GM23338 (cell line): Measurements from ENCODE around the gene DLX2. TPM values are rescaled to one million over a fixed set of nuclear protein-coding genes. Genes with fewer than 3 reads are reported as not detected.

Source experiments
- ATAC-seq: fragments of 200-7000 bp; cut with Tn5 transposase; 3 replicates; pipeline ENCODE4 v1.9.1; 2020
- DNase-seq: peaks from one replicate; pipeline ENCODE4 v3.0.0-alpha.2; 2015; ENCODE audit warnings: low spot score
- H2AFZ ChIP-seq: fragments of 200-600 bp; sonication (generic); 2 replicates; pipeline ENCODE4 v1.8.0; 2016; ENCODE audit warnings: antibody characterized with exemption, mild to moderate bottlenecking, moderate library complexity
- H3F3A ChIP-seq: fragments of 200-600 bp; sonication (generic); replicated peaks from 2 replicates; pipeline ENCODE4 v1.8.0; 2017; ENCODE audit warnings: antibody characterized with exemption, mixed run types, low read depth
- H3K27ac ChIP-seq: fragments of 200-600 bp; sonication (generic); 2 replicates; pipeline ENCODE4 v1.6.1; 2016; ENCODE audit warnings: low read depth
- H3K27me3 ChIP-seq: fragments of 200-600 bp; sonication (generic); 2 replicates; pipeline ENCODE4 v1.8.0; 2016; ENCODE audit warnings: mild to moderate bottlenecking, mixed run types, moderate library complexity; ENCODE audit not compliant: insufficient read depth
- H3K36me3 ChIP-seq: fragments of 200-600 bp; sonication (generic); 2 replicates; pipeline ENCODE4 v1.8.0; 2016; ENCODE audit warnings: mild to moderate bottlenecking; ENCODE audit not compliant: insufficient read depth
- H3K4me1 ChIP-seq: fragments of 200-600 bp; sonication (generic); 2 replicates; pipeline ENCODE4 v1.8.0; 2016; ENCODE audit warnings: mild to moderate bottlenecking, moderate library complexity; ENCODE audit not compliant: insufficient read depth
- H3K4me2 ChIP-seq: fragments of 200-600 bp; sonication (generic); 2 replicates; pipeline ENCODE4 v1.7.1; 2017; ENCODE audit warnings: mixed run types
- H3K4me3 ChIP-seq: fragments of 200-600 bp; sonication (generic); 2 replicates; pipeline ENCODE4 v1.6.1; 2016; ENCODE audit warnings: mixed run types
- H3K79me2 ChIP-seq: fragments of 200-600 bp; sonication (generic); replicated peaks from 2 replicates; pipeline ENCODE4 v1.8.0; 2017; ENCODE audit warnings: mild to moderate bottlenecking; ENCODE audit not compliant: insufficient read depth
- H3K9me2 ChIP-seq: fragments of 200-600 bp; sonication (generic); 2 replicates; pipeline ENCODE4 v1.8.0; 2017; ENCODE audit not compliant: insufficient read depth
- H4K20me1 ChIP-seq: fragments of 200-600 bp; sonication (generic); replicated peaks from 2 replicates; pipeline ENCODE4 v1.8.0; 2017; ENCODE audit warnings: mild to moderate bottlenecking; ENCODE audit not compliant: insufficient read depth
- H3K27ac Mint-ChIP-seq: 2 replicates; pipeline ENCODE4 v1.8.0; 2020; ENCODE audit warnings: inconsistent platforms, mild to moderate bottlenecking, moderate library complexity, mixed read lengths
- H3K27me3 Mint-ChIP-seq: 3 replicates; pipeline ENCODE4 v1.8.0; 2022; ENCODE audit warnings: low read depth, mild to moderate bottlenecking, moderate library complexity, mixed read lengths, inconsistent platforms; ENCODE audit not compliant: insufficient read depth, poor library complexity
- H3K36me3 Mint-ChIP-seq: 3 replicates; pipeline ENCODE4 v1.8.0; 2021; ENCODE audit warnings: low read depth, mild to moderate bottlenecking, inconsistent platforms, moderate library complexity, mixed read lengths
- H3K4me1 Mint-ChIP-seq: 3 replicates; pipeline ENCODE4 v1.8.0; 2020; ENCODE audit warnings: mild to moderate bottlenecking, inconsistent platforms, mixed read lengths
- H3K4me3 Mint-ChIP-seq: 3 replicates; pipeline ENCODE4 v1.8.0; 2021; ENCODE audit warnings: moderate library complexity, mild to moderate bottlenecking, inconsistent platforms, mixed read lengths
- H3K9me3 Mint-ChIP-seq: 3 replicates; pipeline ENCODE4 v1.8.0; 2020; ENCODE audit warnings: moderate library complexity, mild to moderate bottlenecking, inconsistent platforms, mixed read lengths
- EZH2 ChIP-seq: fragments of 200-600 bp; sonication (generic); IDR thresholded peaks from one replicate; pipeline ENCODE4 v1.8.0; 2017; ENCODE audit warnings: antibody characterized with exemption, mild to moderate bottlenecking, low read depth; ENCODE audit not compliant: unreplicated experiment
- JUNB ChIP-seq: IDR thresholded peaks from one replicate; pipeline ENCODE4 v1.6.1; 2016; ENCODE audit warnings: antibody characterized with exemption; ENCODE audit not compliant: unreplicated experiment
- NANOG ChIP-seq: IDR thresholded peaks from 2 replicates; pipeline ENCODE4 v1.6.1; 2016; ENCODE audit warnings: antibody characterized with exemption, borderline replicate concordance
- POLR2AphosphoS5 ChIP-seq: IDR thresholded peaks from 2 replicates; pipeline ENCODE4 v1.6.1; 2016; ENCODE audit warnings: antibody characterized with exemption, low read depth
- ZNF114 ChIP-seq: fragments of 250-450 bp; sonication (Bioruptor Pico); IDR thresholded peaks from 2 replicates; pipeline ENCODE4 v1.5.0; 2020; ENCODE audit warnings: mild to moderate bottlenecking, moderate library complexity
- ZNF331 ChIP-seq: fragments of 250-450 bp; sonication (Bioruptor Pico); IDR thresholded peaks from 2 replicates; pipeline ENCODE4 v1.5.0; 2020; ENCODE audit warnings: low read depth, mild to moderate bottlenecking, moderate library complexity
- polyA plus RNA-seq: library from polyadenylated mRNA; unstranded; fragments of >200 nt; fragmentation: Nextera tagmentation; extraction: Ambion mirVana; gene quantifications from 2 replicates; pipeline ENCODE4 v1.2.1, GENCODE V29; 2016
- total RNA-seq: library from RNA; depleted of rRNA; stranded (reverse); fragments of >200 nt; shearing (Covaris generic); gene quantifications from 2 replicates; pipeline ENCODE4 v1.2.3, GENCODE V29; 2014
- TF ChIP-seq, protein P1 (sequence below): fragments of 250-450 bp; sonication (Bioruptor Pico); IDR thresholded peaks from 2 replicates; pipeline ENCODE4 v1.5.0; 2020; ENCODE audit warnings: mild to moderate bottlenecking, moderate library complexity
- TF ChIP-seq, protein P2 (sequence below), 2 experiments: fragments of 200-600 bp in 1 of 2; sonication (generic) in 1 of 2; conservative IDR thresholded peaks; 2 replicates each; pipeline versions ENCODE4 v1.5.1 to v1.6.1; 2016 to 2017; ENCODE audit warnings: antibody characterized with exemption in 2 of 2, low read depth in 2 of 2, mild to moderate bottlenecking in 2 of 2, moderate library complexity in 1 of 2
- TF ChIP-seq, protein P3 (sequence below): IDR thresholded peaks from 2 replicates; pipeline ENCODE4 v1.6.1; 2016; ENCODE audit warnings: antibody characterized with exemption
- TF ChIP-seq, protein P4 (sequence below): IDR thresholded peaks from one replicate; pipeline ENCODE4 v1.6.1; 2018; ENCODE audit warnings: antibody characterized with exemption; ENCODE audit not compliant: unreplicated experiment

DLX2 gene
- total and polyA plus RNA-seq, 2 experiments from 2014 or later = 0.08 to 0.24 TPM

DNA sequence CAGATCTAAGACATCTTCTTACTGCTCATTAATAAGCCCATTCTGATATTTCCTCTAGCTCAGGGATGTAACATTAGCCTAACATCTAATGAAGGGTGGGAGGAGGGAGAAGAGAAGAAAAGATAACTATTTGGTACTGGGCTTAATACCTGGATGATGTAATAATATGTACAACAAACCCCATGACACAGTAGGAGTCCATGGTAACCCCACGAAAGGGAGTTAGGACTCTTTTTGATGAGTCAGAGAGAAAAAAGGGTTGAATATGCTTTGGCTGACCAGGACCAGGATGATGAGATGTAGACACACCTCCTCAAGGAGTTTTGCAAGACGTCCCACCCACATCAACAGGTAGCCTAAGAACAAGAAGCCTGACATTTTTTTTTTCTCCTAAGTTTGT is 34.4 kb upstream of the DLX2 start:
- peaks cover 15% of the 10 kb centered on the region for H3K27me3 Mint-ChIP-seq
- no peak overlapping the region for H3K4me3 ChIP-seq
- H2AFZ ChIP-seq = no peak overlapping the region
- peaks cover 3% of the 10 kb centered on the region; the same call in 2 of the 3 replicates for H3K36me3 Mint-ChIP-seq
- no peak overlapping the region for H3K4me3 Mint-ChIP-seq
- peaks cover 18% of the 10 kb centered on the region for H3K4me1 Mint-ChIP-seq
- 0 out of 3 replicates have a peak, but pooled peaks cover 2% of the 10 kb centered on the region for H3K9me3 Mint-ChIP-seq
- H3K9me2 ChIP-seq = no peaks in the 10 kb centered on the region
- H3K4me2 ChIP-seq = no peak overlapping the region
- DNase-seq (no peak), ATAC-seq (no peak)
- H3K27ac ChIP-seq = no peak overlapping the region
- H3K27ac Mint-ChIP-seq = no peak overlapping the region
- no peaks in the 10 kb centered on the region for H3K79me2 ChIP-seq
- no peaks in the 10 kb centered on the region; the same call in 1 of the 2 replicates for H3K36me3 ChIP-seq
- no peaks in the 10 kb centered on the region for H3F3A ChIP-seq
- peaks cover 25% of the 10 kb centered on the region for H3K4me1 ChIP-seq
- H3K27me3 ChIP-seq = peaks cover 19% of the 10 kb centered on the region
- TF ChIP-seq, protein P1, sequence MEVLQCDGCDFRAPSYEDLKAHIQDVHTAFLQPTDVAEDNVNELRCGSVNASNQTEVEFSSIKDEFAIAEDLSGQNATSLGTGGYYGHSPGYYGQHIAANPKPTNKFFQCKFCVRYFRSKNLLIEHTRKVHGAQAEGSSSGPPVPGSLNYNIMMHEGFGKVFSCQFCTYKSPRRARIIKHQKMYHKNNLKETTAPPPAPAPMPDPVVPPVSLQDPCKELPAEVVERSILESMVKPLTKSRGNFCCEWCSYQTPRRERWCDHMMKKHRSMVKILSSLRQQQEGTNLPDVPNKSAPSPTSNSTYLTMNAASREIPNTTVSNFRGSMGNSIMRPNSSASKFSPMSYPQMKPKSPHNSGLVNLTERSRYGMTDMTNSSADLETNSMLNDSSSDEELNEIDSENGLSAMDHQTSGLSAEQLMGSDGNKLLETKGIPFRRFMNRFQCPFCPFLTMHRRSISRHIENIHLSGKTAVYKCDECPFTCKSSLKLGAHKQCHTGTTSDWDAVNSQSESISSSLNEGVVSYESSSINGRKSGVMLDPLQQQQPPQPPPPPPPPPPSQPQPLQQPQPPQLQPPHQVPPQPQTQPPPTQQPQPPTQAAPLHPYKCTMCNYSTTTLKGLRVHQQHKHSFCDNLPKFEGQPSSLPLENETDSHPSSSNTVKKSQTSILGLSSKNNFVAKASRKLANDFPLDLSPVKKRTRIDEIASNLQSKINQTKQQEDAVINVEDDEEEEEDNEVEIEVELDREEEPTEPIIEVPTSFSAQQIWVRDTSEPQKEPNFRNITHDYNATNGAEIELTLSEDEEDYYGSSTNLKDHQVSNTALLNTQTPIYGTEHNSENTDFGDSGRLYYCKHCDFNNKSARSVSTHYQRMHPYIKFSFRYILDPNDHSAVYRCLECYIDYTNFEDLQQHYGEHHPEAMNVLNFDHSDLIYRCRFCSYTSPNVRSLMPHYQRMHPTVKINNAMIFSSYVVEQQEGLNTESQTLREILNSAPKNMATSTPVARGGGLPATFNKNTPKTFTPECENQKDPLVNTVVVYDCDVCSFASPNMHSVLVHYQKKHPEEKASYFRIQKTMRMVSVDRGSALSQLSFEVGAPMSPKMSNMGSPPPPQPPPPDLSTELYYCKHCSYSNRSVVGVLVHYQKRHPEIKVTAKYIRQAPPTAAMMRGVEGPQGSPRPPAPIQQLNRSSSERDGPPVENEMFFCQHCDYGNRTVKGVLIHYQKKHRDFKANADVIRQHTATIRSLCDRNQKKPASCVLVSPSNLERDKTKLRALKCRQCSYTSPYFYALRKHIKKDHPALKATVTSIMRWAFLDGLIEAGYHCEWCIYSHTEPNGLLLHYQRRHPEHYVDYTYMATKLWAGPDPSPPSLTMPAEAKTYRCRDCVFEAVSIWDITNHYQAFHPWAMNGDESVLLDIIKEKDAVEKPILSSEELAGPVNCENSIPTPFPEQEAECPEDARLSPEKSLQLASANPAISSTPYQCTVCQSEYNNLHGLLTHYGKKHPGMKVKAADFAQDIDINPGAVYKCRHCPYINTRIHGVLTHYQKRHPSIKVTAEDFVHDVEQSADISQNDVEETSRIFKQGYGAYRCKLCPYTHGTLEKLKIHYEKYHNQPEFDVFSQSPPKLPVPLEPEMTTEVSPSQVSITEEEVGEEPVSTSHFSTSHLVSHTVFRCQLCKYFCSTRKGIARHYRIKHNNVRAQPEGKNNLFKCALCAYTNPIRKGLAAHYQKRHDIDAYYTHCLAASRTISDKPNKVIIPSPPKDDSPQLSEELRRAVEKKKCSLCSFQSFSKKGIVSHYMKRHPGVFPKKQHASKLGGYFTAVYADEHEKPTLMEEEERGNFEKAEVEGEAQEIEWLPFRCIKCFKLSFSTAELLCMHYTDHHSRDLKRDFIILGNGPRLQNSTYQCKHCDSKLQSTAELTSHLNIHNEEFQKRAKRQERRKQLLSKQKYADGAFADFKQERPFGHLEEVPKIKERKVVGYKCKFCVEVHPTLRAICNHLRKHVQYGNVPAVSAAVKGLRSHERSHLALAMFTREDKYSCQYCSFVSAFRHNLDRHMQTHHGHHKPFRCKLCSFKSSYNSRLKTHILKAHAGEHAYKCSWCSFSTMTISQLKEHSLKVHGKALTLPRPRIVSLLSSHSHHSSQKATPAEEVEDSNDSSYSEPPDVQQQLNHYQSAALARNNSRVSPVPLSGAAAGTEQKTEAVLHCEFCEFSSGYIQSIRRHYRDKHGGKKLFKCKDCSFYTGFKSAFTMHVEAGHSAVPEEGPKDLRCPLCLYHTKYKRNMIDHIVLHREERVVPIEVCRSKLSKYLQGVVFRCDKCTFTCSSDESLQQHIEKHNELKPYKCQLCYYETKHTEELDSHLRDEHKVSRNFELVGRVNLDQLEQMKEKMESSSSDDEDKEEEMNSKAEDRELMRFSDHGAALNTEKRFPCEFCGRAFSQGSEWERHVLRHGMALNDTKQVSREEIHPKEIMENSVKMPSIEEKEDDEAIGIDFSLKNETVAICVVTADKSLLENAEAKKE (CRISPR knock-in tag) = no peak
- no peak for TF ChIP-seq POLR2AphosphoS5
- no peak for TF ChIP-seq NANOG
- TF ChIP-seq, protein P2, sequence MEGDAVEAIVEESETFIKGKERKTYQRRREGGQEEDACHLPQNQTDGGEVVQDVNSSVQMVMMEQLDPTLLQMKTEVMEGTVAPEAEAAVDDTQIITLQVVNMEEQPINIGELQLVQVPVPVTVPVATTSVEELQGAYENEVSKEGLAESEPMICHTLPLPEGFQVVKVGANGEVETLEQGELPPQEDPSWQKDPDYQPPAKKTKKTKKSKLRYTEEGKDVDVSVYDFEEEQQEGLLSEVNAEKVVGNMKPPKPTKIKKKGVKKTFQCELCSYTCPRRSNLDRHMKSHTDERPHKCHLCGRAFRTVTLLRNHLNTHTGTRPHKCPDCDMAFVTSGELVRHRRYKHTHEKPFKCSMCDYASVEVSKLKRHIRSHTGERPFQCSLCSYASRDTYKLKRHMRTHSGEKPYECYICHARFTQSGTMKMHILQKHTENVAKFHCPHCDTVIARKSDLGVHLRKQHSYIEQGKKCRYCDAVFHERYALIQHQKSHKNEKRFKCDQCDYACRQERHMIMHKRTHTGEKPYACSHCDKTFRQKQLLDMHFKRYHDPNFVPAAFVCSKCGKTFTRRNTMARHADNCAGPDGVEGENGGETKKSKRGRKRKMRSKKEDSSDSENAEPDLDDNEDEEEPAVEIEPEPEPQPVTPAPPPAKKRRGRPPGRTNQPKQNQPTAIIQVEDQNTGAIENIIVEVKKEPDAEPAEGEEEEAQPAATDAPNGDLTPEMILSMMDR (conservative IDR thresholded peaks at IDR 0.05; ENCODE audit: low read depth in 2 of 2) = no peak
- TF ChIP-seq, protein P3, sequence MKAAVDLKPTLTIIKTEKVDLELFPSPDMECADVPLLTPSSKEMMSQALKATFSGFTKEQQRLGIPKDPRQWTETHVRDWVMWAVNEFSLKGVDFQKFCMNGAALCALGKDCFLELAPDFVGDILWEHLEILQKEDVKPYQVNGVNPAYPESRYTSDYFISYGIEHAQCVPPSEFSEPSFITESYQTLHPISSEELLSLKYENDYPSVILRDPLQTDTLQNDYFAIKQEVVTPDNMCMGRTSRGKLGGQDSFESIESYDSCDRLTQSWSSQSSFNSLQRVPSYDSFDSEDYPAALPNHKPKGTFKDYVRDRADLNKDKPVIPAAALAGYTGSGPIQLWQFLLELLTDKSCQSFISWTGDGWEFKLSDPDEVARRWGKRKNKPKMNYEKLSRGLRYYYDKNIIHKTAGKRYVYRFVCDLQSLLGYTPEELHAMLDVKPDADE = no peak
- TF ChIP-seq ZNF331 (CRISPR knock-in tag) = no peak
- no peak for TF ChIP-seq JUNB
- no peak for TF ChIP-seq EZH2
- TF ChIP-seq, protein P4, sequence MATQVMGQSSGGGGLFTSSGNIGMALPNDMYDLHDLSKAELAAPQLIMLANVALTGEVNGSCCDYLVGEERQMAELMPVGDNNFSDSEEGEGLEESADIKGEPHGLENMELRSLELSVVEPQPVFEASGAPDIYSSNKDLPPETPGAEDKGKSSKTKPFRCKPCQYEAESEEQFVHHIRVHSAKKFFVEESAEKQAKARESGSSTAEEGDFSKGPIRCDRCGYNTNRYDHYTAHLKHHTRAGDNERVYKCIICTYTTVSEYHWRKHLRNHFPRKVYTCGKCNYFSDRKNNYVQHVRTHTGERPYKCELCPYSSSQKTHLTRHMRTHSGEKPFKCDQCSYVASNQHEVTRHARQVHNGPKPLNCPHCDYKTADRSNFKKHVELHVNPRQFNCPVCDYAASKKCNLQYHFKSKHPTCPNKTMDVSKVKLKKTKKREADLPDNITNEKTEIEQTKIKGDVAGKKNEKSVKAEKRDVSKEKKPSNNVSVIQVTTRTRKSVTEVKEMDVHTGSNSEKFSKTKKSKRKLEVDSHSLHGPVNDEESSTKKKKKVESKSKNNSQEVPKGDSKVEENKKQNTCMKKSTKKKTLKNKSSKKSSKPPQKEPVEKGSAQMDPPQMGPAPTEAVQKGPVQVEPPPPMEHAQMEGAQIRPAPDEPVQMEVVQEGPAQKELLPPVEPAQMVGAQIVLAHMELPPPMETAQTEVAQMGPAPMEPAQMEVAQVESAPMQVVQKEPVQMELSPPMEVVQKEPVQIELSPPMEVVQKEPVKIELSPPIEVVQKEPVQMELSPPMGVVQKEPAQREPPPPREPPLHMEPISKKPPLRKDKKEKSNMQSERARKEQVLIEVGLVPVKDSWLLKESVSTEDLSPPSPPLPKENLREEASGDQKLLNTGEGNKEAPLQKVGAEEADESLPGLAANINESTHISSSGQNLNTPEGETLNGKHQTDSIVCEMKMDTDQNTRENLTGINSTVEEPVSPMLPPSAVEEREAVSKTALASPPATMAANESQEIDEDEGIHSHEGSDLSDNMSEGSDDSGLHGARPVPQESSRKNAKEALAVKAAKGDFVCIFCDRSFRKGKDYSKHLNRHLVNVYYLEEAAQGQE = no peak
- no peak for TF ChIP-seq ZNF114 (CRISPR knock-in tag)
- no peaks in the 10 kb centered on the region for H4K20me1 ChIP-seq
